HT-29 (cell line): ENCODE measurements around the gene PTPRE. TPM values are rescaled to one million over a fixed set of nuclear protein-coding genes. Genes with fewer than 3 reads are reported as not detected.

Source experiments
- DNase-seq: peaks from one replicate; pipeline ENCODE4 v3.0.0-alpha.2; 2015; ENCODE audit warnings: low spot score
- total RNA-seq: library from RNA; depleted of rRNA; stranded (reverse); fragments of >200 nt; shearing (Covaris generic); gene quantifications from 2 replicates; pipeline ENCODE4 v1.2.3, GENCODE V29; 2014; rRNA removed

The PTPRE gene
- total RNA-seq, 1 experiment from 2014 or later = 3.4 TPM

DNA sequence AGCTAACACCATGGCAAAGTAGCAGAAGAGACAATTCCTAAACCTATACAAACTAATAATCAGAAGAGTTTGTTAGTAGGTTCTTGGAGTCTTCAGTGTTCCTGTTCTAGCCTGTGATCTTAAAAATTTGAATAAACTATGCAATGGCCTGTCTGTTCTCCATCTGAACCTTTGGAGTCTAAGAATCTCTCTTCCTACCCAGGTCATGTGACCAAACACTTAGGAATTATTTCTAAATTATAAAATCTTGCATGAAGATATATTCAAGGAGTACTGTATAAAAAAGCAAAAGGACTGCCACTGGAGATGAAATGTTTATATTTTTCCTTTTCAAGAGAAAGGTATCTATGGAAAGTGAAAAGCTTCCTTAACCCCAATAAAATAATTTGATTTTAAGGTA, 216.9 kb downstream of the PTPRE start:
- DNase-seq = no peak

DNA sequence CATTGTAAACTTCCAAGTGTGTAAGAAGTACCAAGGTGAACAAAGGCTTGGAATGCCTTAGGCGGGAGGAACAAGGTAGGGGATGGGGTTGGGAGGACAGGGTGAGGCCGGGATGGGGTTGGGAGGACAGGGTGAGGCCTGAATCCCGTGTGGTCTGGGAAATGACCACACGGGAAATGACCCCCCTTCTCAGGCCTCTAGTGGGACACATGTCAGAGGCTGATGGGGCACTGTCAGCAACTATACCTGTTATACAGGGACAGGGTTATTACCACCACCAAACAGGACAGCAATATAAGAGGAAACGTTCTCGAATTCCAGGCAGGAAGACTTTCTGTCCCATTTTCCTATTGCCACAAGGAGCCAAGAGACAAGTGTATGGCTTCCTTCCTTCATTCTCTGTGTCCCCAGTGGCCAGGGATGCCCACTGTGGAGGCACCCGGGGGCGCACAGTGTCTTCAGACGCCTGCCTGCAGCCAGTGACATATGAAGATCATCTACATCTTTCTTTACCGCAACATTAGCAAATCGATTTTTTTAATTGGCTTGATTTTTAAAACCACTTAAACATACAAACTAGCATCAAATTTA, 218.0 kb downstream of the PTPRE start:
- DNase-seq = peak; percentile 30

DNA sequence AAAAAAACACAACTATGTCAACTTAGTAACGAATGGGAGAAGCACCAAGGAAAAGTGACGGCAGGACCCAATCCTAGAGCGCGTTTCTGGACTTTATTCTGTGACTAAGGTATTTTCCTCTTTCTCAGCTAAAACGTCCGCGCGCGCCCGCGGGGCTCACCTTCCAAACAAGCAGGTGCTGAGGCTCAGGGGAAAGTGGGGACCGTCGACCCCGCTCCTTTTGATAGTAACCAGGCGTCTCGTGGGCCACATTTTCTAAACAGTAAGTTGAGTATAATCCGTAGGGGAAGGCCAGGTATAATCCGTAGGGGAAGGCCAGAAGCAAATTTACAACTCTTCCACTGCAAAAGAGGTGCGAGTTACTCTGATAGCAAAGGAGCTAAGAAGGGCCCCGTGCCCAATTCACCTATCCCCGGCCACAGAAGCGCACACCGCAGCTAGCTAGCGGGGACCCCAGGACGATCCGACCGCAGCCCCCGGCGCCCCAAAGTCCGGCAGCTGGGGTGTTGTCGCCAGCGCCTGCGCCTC, 218.6 kb downstream of the PTPRE start:
- peak; percentile 22 for DNase-seq

DNA sequence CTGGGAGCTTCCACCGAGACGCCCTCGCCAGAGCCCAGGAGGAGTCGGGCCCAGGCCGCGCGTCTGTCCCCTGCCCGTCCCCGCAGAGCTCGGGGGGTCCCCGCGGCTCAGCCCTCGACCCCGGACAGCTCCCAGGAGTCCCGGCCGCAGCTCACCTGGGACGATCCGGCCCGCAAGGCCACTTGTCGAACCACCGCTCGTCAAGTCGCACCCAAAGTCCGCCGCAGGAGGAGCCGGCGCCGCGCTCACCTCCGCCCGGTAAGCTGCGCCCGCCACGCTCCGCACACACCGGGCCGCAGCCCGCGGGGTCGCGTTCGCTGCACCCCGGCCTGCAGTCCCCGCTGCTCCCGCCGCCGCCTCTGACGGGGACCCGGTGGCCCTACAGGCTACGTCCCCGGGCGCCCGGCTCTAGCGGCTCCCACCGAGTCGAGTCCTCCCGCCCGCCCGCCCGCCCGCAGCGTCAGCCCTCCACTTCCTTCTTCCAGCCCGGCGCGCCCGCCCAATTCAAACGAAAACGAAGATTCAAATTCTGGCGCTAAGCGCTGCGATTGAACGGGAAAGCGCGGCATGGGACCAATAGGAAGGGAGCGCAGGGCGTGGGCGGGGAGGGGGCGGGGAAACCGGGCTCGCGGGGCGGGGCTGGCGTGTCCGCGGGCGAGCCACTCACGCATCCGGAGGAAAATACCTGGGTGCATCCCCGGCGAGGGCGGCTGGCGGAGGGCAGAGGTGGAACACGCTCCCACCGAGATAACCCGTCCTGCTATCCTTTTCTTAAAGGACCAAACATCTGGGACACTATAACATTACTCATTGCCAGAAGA, 219.3 kb downstream of the PTPRE start, which contains the start of gene MKI67:
Gene MKI67, minus strand, starts transcription at position 480 of the 821 bp plus-strand sequence. CDS start 756 bp downstream, outside the sequence.
- peak; percentile 93 for DNase-seq

DNA sequence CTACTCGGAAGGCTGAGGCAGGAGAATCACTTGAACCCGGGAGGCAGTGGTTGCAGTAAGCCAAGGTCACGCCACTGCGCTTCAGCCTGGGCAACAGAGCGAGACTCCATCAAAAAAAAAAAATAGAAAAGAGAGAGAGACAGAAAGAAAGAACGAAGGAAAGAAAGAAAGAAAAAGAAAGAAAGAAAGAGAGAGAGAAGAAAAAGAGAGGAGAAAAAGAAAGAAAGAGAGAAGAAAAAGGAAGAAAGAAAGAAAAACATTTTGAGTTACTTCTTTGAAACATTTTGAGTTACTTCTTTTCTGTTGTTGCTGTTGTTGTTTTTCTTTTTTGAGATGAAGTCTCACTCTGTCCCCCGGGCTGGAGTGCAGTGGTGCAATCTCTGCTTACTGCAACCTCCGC, 221.7 kb downstream of the PTPRE start:
- DNase-seq = no peak

DNA sequence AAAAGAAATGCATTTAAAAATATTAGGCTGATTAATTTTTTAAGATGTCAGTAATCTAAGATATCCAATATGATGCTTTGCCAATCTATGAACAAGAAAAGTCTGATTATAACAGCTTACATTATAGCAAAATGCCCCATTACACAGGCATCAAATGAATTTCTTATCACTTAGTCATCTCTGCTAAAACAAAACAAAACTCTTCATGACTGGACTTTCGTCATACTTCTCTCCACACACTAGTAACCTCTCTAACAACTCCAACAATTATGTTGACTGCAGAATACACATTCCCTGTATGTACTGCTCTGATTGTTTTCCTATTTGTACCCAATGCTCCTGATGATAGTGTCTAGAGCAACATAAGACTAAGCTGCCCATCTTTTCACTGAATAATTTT, 223.1 kb downstream of the PTPRE start:
- DNase-seq = no peak

Other genes starting within 250 kb of the PTPRE start
- not detected in 2 replicates for gene FOXI2, start 169.9 kb upstream of the PTPRE start, total RNA-seq
- gene CLRN3, start 14.2 kb upstream of the PTPRE start, total RNA-seq = 17.7 and 21.5 TPM in 2 replicates
- 49.8 and 66.9 TPM in 2 replicates for gene MKI67, start 219.3 kb downstream of the PTPRE start, total RNA-seq